Left ventricle myocardium superior (tissue), 1 donor: Measurements from ENCODE around the gene GGA1. TPM values are rescaled to one million over a fixed set of nuclear protein-coding genes. Genes with fewer than 3 reads are reported as not detected.
A peak's percentile ranks its signal among the peaks of the same experiment; 100 is the strongest.

Source experiments
- ATAC-seq: fragments of 200-7000 bp; cut with Tn5 transposase; one replicate; pipeline ENCODE4 v1.9.1; 2020; ENCODE audit warnings: mild to moderate bottlenecking, moderate library complexity
- DNase-seq: peaks from one replicate; pipeline ENCODE4 v3.0.0-alpha.2; 2020
- intact Hi-C: fragments of 100-400 bp; cut with micrococcal nuclease; formaldehyde crosslinking; loops from one replicate; pipeline ENCODE4 v1.11.0; 2022
- total RNA-seq: library from RNA; stranded (reverse); fragmentation: NEBNext Ultra II Directional; extraction: Animal tissue kit (Norgen Biotek cat#: 25700); gene quantifications from one replicate; pipeline ENCODE4 v1.2.1, GENCODE V29; 2021
- donor health status: DM: no; HTN: yes; CAD: no; lungs with severe emphysema.

GGA1 gene
- total RNA-seq, 1 donor from 2014 or later, result 28.5 TPM

DNA sequence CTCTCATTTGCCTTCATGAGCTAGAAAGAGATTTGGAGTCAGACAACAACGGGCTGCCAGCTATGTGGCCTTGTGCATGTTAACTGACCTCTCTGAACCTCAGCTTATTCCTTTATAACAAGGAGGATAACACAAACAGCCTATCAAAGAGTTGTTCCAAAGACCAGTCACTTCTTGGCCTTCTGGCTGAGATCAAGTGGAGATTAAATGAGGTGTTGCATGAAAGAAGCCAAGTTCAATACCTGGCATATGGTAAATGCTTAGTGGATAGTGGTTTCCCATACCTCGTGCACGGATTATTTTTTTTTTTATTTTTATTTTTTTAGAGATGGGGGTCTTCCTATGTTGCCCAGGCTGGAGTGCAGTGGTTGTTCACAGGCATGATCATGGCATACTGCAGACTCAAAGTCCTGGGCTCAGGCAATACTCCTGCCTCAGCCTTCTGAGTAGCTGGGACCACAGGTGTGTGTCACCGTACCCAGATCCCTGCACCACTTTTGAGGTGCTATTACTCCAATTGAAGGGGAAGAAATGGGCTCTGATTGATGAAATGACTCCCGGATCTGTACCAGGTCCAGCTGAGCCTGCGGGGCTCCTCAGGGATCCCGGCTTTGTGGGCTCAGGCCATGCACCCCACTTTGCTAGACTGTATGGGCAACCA lies 71.7 kb downstream of the GGA1 start:
- intact Hi-C loops, result loop anchor here (10.0 kb wide), 1 partner anchor 114 kb away; no protein-coding TSS in a partner anchor
- no peak for ATAC-seq
- DNase-seq, result no peak

DNA sequence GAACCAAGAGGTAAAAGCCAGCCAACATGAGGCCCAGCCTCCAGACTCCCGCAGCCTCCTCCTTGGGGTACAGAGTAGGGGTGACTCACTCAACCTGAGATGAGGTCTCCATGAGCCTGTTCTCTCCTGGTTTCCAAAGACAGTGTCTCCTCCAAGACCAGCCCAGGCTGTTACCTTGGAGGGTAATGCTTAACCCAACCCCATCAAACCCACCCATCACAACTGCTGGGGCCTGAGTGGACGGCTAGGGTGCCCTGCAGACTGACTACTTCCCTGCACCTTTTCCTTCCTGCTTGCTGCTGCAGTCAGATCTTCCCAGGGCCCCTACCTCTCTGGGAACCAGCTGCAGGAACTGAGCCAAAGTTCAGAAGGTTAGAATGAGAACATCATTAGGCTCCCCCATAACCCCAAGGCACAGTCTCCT lies 72.4 kb downstream of the GGA1 start:
- DNase-seq (no peak), ATAC-seq (no peak)
- intact Hi-C loops, result loop anchor here (10.0 kb wide), 1 partner anchor 114 kb away; no protein-coding TSS in a partner anchor

DNA sequence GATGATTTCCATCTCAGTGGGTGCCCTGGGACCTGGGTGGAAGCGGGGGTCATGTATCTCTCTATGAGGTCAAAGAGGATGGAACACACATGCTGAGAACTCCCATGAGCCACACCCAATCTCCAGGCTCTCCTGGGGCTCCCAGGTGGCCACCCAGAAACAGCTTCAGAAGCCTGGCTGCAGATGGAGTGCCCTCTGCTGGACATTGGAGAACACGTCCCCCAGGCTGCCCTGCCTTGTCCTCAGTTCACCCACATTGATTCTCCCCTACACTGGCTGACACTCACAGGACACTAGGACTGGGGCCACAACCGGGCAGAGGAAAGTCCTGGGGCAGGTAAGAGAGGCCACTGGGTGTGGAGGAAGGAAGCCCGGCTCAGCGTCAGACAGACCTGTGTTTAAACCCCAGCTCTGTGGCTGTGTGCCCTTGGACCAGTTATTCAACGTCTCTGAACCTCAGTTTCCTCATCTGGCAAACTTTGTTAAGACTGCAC lies 73.0 kb downstream of the GGA1 start:
- ATAC-seq, result peak; percentile 41
- intact Hi-C loops, result loop anchor here (10.0 kb wide), 1 partner anchor 113 kb away; no protein-coding TSS in a partner anchor
- DNase-seq, result peak; percentile 73

Other genes starting within 250 kb of the GGA1 start
- gene ELFN2, start 181.4 kb upstream of the GGA1 start, total RNA-seq, result 0.05 TPM
- gene MFNG, start 122.5 kb upstream of the GGA1 start, total RNA-seq, result 13.9 TPM
- 10.0 TPM for gene CARD10, start 89.4 kb upstream of the GGA1 start, total RNA-seq
- gene CDC42EP1, start 48.4 kb upstream of the GGA1 start, total RNA-seq, result 14.6 TPM
- gene LGALS2, start 28.7 kb upstream of the GGA1 start, total RNA-seq, result not detected
- gene SH3BP1, start 30.8 kb downstream of the GGA1 start, total RNA-seq, result 2.7 TPM
- 21.5 TPM for gene PDXP, start 49.9 kb downstream of the GGA1 start, total RNA-seq
- 1,086 TPM for gene LGALS1, start 66.8 kb downstream of the GGA1 start, total RNA-seq
- 12.0 TPM for gene NOL12, start 77.5 kb downstream of the GGA1 start, total RNA-seq
- gene TRIOBP, start 88.2 kb downstream of the GGA1 start, total RNA-seq, result 82.7 TPM
- gene GCAT, start 199.1 kb downstream of the GGA1 start, total RNA-seq, result 42.0 TPM
- gene GALR3, start 214.5 kb downstream of the GGA1 start, total RNA-seq, result not detected
- gene ANKRD54, start 235.5 kb downstream of the GGA1 start, total RNA-seq, result 17.8 TPM
- gene EIF3L, start 240.6 kb downstream of the GGA1 start, total RNA-seq, result 403 TPM